Measurements from ENCODE around the gene NPIPB8.
A peak's percentile ranks its signal among the peaks of the same experiment; 100 is the strongest.
"Not testable (repeated sequence)": the region's sequence is repeated elsewhere in the genome, so short reads cannot be mapped to it uniquely, and the experiment has no call there.

Gene NPIPB8

DNA sequence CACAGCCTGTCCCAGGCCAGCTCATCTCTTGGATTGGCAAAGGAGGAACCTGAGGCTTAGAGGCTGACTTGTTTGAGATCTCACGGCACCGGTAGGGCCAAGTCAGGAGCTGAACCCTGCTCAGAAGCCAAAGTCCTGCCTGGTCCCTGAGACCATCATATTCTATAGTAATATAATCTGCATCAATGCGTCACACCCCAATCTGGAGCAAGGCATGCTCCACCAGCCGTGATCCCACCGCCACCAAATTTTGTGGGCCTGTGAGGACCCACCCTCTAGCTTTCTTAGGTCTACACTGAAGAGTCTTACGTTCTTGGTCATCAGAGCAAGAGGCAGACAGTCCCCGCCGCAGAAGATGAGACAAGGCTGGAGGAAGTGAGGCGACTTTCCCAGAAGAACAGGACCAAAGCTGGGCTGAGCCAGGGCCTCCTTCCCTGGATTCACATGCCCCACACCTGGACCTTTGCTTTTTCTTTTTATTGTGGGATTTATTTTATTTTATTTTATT, 30.7 kb upstream of the NPIPB8 start:
- DNase-seq (ENCODE audit: low spot score) = no peak

DNA sequence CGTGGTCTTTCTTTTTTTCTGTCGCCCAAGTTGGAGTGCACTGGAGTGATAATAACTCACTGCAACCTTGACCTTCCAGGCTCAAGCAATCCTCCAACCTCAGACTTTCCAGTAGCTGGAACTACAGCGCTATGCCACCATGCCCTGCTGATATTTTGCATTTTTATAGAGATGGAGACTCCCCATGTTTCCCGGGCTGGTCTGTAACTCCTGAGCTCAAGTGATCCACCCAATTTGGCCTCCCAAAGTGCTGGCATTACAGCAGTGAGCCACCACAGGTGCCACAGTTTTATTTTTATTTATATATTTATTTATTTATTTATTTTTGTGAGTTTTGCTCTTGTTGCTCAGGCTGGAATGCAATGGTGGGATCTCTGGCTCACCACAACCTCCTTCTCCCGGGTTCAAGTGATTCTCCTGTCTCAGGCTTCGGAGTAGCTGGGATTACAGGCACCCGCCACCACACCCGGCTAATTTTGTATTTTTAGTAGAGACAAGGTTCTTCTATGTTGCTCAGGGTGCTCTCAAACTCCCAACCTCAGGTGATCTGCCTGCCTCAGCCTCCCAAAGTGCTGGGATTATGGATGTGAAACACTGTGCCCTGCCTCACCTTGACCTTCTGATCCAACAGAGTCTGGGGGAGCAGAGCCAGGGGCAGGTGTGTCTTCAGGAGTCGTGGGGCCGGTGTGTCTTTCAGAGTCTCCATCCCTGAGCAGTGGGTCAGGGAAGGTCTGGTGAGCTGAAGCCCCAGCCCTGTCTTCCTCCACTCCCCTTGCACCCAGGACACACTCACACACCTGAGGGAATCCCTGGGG, 30.0 kb upstream of the NPIPB8 start:
- not testable (repeated sequence) for DNase-seq (ENCODE audit: low spot score)

DNA sequence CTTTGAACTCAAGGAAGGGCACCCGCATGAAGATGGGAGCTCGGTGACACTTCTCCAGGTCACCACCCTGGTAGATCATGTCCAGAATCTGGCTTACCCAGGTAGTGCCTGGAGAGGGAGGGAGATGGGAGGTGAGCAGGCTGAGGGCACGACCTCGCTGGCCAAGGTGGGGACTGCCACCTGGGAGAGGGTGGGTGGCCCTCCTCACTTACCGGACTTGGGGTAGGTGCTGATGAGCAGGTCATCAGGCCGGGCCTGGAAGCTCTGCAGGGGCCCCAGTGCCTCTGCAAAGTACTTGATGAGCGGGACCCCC, 29.4 kb upstream of the NPIPB8 start:
- DNase-seq (ENCODE audit: low spot score) = not testable (repeated sequence)

DNA sequence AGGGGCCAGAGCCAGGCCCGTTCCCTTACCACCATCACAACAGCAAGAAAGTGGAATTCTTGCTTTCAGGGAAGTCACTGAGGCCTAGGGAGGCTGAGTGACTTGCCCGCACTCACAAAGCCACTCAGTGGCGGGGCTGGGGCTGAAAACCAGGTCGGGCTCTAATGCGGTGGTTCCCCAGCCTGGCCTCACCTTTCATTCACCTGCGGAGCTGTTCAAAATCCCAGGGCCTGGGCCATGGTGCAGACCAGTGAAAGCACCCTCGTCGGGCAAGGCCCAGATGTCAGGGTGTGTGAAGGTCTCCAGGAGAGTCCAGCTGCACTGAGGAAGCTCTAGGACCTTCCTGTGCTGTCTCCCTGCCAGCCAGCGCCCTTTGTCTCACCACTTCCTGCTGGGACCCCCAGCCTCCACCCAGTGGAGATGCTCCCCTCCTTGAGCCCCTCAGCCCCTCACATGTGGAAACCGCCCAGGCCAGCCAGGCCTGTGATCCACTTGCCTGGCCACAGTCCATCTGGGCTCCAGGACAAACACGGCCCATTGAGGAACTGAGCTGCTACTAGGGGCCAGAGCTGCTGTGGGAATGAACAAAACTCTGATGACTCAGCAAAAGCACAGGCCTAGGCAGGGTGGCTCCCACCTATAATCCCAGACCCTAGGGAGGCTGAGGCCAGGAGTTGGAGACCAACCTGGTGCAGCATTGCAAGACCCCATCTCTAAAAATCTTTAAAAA, 28.8 kb upstream of the NPIPB8 start:
- not testable (repeated sequence) for DNase-seq (ENCODE audit: low spot score)

DNA sequence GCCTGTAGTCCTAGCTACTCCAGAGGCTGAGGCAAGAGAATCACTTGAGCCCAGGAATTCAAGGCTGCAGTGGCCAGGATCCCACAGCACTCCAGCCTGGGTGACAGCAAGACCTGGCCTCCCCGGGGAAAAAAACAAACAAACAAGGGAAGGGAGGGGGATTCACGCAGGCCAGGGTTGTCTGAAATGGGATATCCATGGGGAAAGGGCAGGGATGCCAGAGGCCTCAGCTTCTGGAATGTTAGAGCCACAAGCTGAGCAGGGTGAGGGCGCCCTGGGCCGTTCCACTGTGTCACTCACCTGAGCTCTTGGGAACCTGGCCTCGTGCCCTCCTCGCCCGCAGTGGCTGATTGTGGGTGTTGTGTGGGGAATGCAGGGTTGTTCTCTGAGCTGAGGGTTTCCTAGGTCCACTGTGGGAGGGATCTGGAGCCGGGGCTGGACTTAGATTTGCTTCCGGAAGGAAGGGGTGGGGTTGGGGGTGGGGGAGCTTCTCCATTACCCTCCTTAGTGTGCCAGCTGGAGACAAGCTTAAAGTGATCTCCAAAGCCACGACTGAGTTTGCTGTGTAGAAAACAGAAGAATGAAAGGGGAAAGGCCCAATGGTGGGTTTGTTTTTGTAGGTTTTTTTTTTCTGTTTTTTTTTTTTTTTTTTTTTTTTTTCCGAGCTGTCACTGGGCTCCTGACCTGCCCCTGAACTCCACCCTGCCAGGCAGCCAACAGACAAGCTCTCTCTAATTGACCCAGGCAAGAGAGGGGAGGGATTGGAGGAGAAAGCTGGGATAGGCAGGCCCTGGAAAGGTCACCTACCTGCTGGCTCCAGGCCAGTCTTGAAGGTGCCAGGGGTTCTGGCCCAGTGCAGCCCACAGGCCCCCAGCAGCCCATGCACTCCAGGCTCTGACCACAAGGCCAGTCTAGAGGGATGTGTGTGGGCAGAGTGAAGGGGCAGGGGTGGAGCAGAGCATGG, 28.0 kb upstream of the NPIPB8 start, which contains the start of gene SULT1A1:
SULT1A1 (minus strand) TSS at position 414 of the 964 bp plus-strand sequence. CDS start 1,189 bp downstream, outside the sequence.
- no peak for DNase-seq (ENCODE audit: low spot score)

DNA sequence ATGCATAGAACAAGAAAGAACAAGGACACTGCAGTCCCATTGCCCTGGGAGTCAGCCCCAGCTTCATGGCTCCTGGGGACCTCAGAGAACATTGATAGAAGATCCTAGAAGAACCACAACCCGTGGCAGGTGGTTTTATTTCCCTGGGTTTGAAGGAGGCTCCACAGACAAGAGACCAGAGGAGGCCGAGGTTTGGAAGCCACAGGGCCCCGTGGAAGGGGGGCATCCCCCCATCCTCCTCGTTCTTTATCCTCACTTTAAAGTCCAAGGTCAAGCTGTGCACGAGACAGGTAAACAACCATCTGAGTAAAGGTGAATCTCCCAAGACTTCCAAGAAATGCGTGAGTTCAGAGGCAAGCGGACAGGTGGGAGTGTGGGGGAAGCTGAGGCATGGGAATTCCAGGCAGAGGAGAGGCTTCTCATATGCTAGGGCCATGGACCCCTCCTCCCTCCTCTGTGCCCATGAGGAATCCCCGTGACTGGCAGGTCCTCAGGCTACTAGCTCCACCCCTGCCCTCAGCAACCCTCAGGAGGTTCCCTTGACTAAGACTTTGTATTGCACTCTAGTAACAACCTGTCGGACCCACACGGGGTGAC, 27.2 kb upstream of the NPIPB8 start:
- DNase-seq (ENCODE audit: low spot score) = no peak

DNA sequence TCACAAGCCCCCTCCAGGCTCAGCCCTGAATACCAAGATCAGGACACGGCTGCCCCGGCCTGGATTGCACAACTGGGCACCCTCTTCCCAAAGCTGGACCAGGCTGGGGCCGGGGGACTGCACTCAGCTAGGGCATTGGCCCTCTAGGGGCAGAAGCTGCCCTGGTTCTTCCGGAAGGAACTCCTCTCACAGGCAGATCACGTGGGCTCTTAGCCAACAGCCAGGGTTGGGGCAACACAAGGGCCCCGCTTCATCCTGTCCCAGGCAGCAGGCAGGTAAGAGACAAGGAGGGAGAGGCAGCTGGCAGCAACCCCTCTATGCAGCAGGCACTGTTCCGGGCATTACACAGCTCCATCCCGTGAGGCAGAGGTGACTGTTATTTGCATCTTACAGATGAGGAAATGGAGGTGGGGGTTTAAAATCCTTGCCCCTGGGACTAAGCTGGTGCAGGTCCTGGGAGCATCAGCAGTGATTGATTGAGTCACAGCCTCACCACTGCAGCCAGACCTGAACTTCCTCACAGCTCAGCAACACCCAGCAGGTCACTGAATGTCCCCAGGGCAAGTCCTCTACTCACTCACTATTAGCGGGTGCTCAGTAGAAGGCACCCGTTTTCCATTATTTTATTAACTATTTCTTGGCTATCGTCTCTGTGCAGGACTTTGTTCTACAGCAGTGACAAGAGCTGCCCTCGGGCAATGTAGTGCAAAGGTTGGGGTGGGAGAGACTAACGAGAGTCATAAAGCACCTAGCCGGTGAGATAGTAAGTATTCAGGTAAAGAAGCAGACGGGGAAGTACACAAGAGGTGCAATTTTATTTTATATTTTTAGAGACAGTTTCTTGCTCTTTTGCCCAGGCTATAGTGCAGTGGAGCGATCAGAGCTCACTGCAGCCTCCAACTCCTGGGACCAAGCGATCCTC, 25.2 kb upstream of the NPIPB8 start:
- DNase-seq (ENCODE audit: low spot score) = not testable (repeated sequence)

DNA sequence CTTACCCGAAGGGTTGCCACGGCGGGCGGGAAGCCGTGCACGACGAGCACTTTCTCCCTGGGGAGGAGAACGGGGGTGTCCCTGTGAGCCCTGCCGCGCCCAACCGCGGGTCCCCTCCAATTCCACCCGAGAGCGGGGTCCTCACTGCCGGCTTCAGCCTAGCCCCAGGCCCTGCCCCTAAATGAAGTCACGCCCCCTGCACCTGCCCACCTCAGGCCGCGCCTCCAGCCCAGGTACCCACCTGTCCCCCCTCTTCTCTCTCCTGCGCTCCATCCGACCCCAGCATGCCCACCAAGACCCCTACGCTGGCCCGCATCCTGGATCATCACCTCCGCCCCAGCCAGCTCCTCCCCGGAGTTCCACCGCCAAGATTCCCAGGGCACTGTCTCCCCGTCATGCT, 24.0 kb upstream of the NPIPB8 start:
- DNase-seq (ENCODE audit: low spot score) = not testable (repeated sequence)

DNA sequence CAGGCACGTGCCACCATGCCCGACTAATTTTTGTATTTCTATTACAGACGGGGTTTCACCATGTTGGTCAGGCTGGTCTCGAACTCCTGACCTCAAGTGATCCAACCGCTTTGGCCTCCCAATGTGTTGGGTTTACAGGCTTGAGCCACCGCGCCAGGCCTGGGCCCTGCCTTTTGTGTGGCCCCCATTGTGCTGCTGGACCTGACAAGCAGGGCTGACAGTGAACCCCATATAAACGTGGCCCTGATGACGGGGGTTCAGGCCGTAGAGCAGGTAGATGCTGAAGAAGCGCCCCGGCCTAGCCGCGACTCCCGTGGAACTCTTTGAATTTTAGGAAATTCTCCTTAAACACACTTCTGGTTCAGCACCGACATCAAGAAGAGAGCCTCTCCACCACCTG, 23.3 kb upstream of the NPIPB8 start:
- not testable (repeated sequence) for DNase-seq (ENCODE audit: low spot score)

DNA sequence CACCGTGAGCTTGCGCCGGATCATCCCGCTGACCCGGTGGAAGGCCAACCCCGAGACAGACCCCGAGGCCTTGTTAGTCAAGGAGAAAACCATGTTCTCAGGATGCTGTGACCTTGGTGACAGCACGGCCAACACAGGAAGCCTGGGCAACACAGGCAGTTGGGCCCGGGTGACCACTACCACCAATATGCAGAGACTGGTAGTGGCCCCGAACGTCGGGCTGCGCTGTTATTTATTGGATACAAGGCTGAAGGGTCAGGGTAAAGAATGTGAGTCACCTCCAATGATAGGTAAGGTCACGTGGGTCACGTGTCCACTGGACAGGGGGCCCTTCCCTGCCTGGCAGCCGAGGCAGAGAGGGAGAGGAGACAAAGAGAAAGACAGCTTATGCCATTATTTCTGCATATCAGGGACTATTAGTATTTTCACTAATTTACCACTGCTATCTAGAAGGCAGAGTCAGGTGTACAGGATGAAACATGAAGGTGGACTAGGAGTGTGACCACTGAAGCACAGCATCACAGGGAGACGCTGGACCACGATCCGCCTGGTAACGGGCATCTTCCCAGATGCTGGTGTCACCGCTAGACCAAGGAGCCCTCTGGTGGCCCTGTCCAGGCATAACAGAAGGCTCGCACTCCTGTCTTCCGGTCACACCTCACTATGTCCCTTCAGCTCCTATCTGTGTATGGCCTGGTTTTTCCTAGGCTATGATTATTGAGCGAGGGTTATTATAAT, 22.2 kb upstream of the NPIPB8 start:
- not testable (repeated sequence) for DNase-seq (ENCODE audit: low spot score)

DNA sequence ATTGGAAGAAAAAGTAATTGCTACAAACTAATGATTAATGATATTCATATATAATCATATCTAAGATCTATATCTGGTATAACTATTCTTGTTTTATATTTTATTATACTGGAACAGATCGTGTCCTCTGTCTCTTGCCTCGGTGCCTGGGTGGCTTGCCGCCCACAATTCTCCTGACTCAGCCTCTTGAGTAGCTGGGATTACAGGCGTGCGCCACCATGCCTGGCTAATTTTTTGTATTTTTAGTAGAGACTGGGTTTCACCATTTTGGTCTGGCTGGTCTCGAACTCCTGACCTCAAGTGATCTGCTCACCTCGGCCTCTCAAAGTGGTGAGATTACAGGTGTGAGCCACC, 21.7 kb upstream of the NPIPB8 start:
- not testable (repeated sequence) for DNase-seq (ENCODE audit: low spot score)

DNA sequence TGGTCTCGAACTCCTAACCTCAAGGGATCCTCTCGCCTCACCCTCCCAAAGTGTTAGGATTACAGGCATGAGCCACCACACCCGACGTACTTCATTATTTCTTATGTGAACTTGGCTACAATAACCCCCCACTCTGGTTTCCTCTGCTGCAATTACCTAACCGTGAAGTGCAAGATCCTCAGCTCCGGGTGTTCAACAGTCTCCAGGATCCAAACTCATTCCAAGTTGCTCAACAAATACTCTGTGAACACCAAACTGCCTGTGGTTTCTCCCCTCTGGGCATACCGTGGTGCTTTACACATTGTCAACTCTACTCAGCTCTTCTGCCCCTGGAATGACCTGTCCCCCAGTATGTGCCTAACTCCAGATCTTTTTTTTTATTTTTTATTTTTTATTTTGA, 21.2 kb upstream of the NPIPB8 start:
- no peak for DNase-seq (ENCODE audit: low spot score)

DNA sequence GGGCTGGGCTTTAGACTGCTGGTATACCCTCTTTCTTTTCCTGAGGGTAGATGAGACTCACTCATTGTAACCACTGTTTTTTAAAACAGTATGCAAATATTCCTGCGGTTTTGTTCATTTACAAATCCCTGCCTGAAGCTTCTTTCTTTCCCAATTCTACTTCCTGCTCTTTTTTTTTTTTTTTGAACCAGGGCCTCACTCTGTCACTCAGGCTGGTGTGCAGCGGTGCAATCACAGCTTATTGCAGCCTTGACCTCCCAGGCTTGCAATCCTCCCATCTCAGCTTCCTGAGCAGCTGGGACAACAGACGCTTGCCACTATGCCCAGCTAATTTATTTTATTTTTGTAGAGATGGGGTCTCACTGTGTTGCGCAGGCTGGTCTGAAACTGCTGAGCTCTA, 20.0 kb upstream of the NPIPB8 start:
- DNase-seq (ENCODE audit: low spot score) = no peak

DNA sequence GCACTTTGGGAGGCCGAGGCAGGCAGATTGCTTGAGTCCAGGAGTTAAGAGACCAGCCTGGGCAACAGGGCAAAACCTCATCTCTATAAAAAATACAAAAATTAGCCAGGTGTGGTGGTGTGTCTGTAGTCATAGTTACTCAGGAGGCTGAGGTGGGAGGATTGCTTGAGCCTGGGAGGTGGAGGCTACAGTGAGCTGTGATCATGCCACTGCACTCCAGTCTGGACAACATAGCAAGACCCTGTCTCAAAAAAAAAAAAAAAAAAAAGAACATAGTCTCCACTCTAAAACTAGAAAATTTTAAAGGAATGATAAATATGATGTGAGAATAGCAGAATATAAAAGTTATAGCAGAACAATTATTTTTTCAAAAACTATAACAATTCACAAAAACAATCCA, 17.5 kb upstream of the NPIPB8 start:
- not testable (repeated sequence) for DNase-seq (ENCODE audit: low spot score)

DNA sequence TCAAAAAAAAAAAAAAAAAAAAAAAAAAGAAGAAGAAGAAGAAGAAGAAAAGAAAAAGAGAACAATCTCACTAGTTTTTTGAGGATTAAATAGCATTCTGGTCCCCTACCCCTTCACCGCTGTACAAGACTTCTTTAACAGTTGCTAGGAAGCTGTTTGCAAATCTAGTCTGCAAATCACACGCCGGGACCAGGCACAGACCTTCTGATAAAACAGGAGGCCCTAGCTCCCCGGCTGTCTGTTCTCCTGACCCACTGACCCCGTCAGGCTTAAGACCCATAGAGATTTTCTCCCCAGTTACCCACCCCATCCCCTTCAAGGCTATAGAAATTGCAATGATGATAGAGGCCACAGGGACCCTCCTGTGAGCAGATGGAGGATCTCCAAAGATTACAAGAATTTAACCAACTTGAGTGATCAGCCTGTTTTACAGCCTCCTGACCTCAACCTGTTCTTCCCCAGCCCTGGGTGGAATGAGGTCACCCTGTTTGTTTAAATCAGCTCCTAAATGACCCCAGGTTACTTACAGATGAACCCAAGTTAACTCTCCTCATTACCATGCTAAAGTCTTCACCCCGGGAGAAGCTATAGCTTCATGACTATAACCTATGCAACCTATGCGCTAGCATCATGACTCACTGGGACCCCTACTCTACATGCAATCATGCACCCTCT, 16.2 kb upstream of the NPIPB8 start:
- DNase-seq (ENCODE audit: low spot score) = no peak

DNA sequence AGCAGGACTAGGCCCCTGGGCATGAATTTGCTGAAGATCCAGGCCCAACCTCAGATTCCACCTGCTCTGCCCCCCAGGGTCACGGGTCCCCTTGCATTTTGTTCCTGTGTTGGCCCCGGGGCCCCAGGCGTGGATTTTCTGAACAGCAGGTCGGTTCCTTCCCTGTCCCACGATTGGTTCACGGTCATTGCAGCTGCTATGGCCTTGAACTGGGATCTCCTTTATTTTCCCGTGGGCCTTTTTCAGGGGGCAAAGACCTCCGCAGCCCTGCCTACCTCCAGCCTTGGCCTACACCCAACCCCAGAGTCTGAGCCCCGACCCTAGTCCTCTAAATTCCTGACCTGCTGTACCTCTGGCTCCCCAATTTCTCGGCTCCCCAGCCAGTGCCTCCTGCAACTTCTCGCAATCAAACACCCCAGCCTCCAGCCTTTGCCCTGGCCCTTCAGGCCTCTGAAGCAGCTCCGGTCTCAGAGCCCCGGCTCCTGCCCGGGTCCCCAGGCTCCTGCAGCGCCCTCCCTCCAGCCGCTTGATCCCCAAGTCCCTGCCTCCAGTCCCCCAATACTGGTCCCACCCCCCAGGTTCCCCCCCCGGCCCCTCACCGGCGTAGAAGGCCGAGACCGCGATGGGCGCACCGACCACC, 15.2 kb upstream of the NPIPB8 start:
- DNase-seq (ENCODE audit: low spot score) = not testable (repeated sequence)

DNA sequence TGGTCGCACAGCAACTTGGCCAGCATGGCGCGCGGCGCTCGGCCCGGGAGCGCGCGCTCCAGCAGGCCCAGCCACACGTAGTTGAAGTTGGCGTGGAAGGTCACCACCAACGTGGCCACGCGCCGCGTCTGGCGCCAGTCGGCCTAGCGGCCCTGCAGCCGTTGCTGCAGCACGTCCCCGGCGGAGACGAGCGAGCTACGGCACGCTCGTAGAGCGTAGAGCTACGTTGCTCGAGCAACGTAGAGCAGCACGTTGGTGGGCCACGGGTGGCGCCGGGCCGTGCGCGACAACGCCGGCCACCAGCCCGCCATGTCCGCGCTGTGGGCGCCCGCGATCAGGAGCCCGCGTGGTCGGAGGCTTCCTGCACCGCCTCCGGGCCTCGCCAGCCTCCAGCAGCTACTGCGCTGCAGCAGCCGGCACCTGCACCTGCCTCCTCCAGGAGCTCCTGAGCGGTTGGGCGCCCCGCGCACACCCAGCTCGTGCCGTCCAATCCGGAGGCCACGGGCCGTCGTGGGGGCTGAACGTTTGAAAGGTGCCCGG, 14.6 kb upstream of the NPIPB8 start:
- peak; percentile 39 for DNase-seq (ENCODE audit: low spot score)

DNA sequence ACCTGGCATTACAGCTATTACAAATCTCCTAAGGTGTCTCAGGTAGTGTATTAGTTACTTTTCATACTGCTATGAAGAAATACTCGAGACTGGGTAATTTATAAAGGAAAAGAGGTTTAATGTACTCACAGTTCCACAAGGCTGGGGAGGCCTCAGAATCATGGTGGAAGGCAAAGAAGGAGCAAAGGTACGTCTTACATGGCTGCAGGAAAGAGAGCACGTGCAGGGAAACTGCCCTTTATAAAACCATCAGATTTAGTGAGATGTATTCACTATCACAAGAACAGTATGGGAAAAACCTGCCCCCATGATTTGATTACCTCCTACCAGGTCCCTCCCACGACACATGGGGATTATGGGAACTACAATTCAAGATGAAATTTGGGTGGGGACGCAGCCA, 7.0 kb upstream of the NPIPB8 start:
- not testable (repeated sequence) for DNase-seq (ENCODE audit: low spot score)

Data from AG08396 (cell line).